Gastrocnemius medialis (tissue), 4 donors: ENCODE measurements around the gene CFAP20.

ENCODE experiments used
- POLR2A ChIP-seq, 2 donors: fragments of 450-650 bp; IDR thresholded peaks; one replicate each; pipeline ENCODE4 v1.6.1; 2017; ENCODE audit warnings: antibody characterized with exemption in 2 of 2, mild to moderate bottlenecking in 2 of 2, moderate library complexity in 2 of 2
- TF ChIP-seq, protein P1 (sequence below), 5 experiments: fragments of 450-650 bp in 3 of 5; fragments of 200-600 bp in 2 of 5; sonication (generic) in 2 of 5; IDR thresholded peaks in 4 of 5; conservative IDR thresholded peaks in 1 of 5; 1 replicate in 4 of 5; 2 replicates in 1 of 5; pipeline ENCODE4 v1.5.1; 2016 to 2019; ENCODE audit warnings: antibody characterized with exemption in 5 of 5, mild to moderate bottlenecking in 3 of 5, moderate library complexity in 3 of 5

- TF ChIP-seq, protein P1, sequence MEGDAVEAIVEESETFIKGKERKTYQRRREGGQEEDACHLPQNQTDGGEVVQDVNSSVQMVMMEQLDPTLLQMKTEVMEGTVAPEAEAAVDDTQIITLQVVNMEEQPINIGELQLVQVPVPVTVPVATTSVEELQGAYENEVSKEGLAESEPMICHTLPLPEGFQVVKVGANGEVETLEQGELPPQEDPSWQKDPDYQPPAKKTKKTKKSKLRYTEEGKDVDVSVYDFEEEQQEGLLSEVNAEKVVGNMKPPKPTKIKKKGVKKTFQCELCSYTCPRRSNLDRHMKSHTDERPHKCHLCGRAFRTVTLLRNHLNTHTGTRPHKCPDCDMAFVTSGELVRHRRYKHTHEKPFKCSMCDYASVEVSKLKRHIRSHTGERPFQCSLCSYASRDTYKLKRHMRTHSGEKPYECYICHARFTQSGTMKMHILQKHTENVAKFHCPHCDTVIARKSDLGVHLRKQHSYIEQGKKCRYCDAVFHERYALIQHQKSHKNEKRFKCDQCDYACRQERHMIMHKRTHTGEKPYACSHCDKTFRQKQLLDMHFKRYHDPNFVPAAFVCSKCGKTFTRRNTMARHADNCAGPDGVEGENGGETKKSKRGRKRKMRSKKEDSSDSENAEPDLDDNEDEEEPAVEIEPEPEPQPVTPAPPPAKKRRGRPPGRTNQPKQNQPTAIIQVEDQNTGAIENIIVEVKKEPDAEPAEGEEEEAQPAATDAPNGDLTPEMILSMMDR (IDR thresholded peaks at IDR 0.05 in 4 of 5, conservative IDR thresholded peaks at IDR 0.05 in 1 of 5) = no peak
- no peak for TF ChIP-seq POLR2A (IDR thresholded peaks at IDR 0.05)
Measured at GRCh38 chr16:58099097-58099955, 29.9 kb downstream of the CFAP20 start.
